ENCODE data around the gene MZT2B.
"Not testable (repeated sequence)": the region's sequence is repeated elsewhere in the genome, so short reads cannot be mapped to it uniquely, and the experiment has no call there.

MZT2B gene

DNA sequence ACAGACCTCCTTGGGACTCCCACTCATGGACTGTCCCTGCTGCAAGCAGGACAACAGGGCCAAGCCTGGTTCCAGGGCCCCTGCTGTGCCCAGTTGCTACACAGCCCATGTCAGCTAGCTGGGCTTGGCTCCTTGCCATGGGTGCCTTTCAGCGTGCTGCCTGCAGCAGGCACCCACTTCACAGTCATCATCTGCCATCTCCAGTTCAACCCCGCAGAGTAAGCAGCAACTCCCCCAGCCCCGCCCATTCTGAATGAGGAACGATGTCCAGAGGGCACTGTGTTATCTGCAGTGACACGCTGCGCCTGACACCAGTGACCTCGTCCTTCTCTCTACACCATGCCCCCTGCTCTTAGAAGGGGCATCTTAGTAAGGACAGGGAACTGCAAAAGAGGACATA is 20.5 kb downstream of the MZT2B start:
- not testable (repeated sequence) for DNase-seq (ENCODE audit: low read depth in 3 of 3, low spot score in 1 of 3)

GRCh38 chr2:130203150-130203549 is 21.1 kb downstream of the MZT2B start:
- DNase-seq (ENCODE audit: low read depth in 3 of 3, low spot score in 1 of 3), result not testable (repeated sequence)

GRCh38 chr2:130207051-130207450 is 25.0 kb downstream of the MZT2B start:
- not testable (repeated sequence) for DNase-seq (ENCODE audit: low read depth in 3 of 3, low spot score in 1 of 3)

DNA sequence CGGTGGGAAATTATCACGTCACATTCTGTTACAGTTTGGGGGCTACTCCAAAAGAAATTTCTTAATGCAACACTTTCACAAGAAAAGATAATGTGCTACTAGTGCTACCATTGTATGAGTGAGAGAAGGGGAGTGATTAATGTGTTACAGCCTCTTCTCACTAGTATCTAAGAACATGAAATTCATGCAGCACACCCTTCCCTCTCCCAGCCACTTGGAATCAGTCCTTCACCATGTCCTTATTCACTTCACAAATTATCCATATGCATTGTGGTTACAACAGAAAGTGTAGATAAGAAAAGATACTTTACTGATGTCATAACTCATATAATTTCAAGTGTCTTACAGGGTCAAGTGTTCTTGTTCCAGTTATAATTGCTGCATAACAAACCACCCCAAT is 37.1 kb downstream of the MZT2B start:
- DNase-seq (ENCODE audit: low read depth in 3 of 3, low spot score in 1 of 3), result not testable (repeated sequence)

DNA sequence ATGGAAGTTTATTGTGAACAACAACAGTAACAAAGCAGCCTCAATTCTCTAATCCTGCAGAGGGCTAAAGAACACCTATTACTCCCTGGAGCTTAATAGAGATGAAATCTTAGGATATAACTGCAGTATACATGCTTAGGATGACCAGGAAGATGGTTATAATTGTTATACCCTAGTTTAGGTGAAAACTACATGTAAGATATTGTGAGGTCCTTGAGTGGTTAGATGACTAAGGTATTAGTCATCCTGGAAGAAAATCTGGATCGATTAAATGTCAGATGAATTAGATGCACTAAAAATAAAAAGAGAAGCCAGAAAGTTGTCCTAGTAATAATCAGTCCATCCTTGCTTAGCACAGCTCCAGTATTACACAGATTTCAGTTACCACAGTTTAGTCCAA is 38.4 kb downstream of the MZT2B start:
- not testable (repeated sequence) for DNase-seq (ENCODE audit: low read depth in 3 of 3, low spot score in 1 of 3)

- DNase-seq (ENCODE audit: low read depth in 3 of 3, low spot score in 1 of 3), result not testable (repeated sequence)
These were observed 40.5 kb downstream of the MZT2B start for GRCh38 chr2:130222523-130222922.

- not testable (repeated sequence) for DNase-seq (ENCODE audit: low read depth in 3 of 3, low spot score in 1 of 3)
These were observed 45.9 kb downstream of the MZT2B start for GRCh38 chr2:130228005-130228404.

DNA sequence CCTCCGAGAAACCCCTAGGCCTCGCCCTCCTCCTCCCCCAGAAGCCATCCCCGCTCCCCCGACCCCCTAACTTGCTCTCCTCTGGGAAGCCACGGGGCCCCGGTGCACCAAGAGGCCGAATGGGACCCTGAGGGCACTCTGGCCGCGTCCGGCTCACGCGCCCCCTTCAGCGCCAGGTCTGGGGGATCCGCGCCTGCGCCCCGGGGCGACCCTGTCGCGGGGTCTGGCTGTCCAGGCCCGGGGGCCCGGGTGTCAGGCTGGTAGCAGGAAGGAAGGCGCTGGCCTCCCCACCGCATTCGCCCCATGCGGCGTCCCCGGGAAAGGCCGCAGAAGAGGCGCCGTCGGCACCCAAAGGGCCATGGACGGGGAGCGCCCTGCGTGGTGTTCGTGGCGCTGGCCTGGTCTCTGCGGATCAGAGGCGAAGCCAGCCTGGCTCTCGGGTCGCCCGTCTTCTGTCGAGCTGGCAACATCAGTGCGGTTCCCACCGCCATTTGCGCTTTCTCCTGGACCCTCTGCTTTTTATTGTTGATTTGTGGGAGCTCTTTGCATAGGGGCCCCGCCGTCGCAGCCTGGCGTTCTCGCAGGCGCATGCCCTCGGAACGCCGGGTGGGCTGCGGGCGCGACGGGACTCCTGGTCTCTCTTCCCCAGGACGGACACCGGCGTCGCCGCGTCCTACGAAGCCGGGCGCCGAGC is 46.6 kb downstream of the MZT2B start:
- not testable (repeated sequence) for DNase-seq (ENCODE audit: low read depth in 3 of 3, low spot score in 1 of 3)

DNA sequence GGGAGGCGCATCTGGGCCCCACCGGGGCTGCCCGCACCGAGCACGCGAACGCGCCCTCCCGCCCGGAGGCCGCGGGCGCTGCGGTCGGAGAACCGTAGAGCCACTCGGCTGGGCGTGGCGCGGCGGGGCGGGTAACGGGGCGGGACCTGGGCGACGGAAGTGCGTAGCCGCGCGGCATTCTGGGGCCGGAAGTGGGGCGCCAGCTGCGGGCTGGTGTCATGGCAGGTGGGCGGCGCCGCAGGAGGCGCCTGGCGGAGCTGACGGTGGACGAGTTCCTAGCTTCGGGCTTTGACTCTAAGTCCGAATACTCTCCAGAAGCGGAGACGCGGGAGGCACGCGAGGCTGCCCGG is 47.1 kb downstream of the MZT2B start:
- DNase-seq (ENCODE audit: low read depth in 3 of 3, low spot score in 1 of 3), result not testable (repeated sequence)

DNA sequence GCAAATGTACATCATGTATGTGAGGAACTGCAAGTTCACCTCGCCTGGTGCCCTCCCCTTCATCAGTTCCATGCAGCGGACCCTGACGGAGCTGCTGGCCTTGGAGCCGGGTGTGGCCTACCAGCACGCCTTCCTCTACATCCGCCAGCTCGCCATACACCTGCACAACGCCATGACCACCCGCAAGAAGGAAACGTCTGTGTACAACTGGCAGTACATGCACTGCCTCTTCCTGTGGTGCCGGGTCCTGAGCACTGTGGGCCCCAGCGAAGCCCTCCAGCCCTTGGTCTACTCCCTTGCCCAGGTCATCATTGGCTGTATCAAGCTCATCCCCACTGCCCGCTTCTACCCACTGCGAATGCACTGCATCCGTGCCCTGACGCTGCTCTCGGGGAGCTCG is 48.3 kb downstream of the MZT2B start:
- DNase-seq (ENCODE audit: low read depth in 3 of 3, low spot score in 1 of 3), result not testable (repeated sequence)

DNA sequence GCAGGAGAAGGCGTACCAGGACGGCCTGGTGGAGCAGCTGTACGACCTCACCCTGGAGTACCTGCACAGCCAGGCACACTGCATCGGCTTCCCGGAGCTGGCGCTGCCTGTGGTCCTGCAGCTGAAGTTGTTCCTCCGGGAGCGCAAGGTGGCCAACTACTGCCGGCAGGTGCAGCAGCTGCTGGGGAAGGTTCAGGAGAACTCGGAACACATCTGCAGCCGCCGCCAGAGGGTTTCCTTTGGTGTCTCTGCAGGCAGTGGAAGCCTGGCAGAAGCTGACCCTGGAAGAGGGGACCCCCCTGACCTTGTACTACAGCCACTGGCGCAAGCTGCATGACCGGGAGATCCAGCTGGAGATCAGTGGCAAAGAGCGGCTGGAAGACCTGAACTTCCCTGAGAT is 48.8 kb downstream of the MZT2B start:
- DNase-seq (ENCODE audit: low read depth in 3 of 3, low spot score in 1 of 3), result not testable (repeated sequence)

GRCh38 chr2:130231656-130232055 is 49.6 kb downstream of the MZT2B start:
- DNase-seq (ENCODE audit: low read depth in 3 of 3, low spot score in 1 of 3), result no peak

- not testable (repeated sequence) for DNase-seq (ENCODE audit: low read depth in 3 of 3, low spot score in 1 of 3)
These were observed 51.0 kb downstream of the MZT2B start for GRCh38 chr2:130233066-130233465.

GRCh38 chr2:130239581-130239980 is 57.5 kb downstream of the MZT2B start:
- not testable (repeated sequence) for DNase-seq (ENCODE audit: low read depth in 3 of 3, low spot score in 1 of 3)

All from stimulated activated CD4-positive, alpha-beta T cell treated with anti-CD3 and anti-CD28 coated beads, TNF-alpha, amount 100 ng/mL, for 1 hour (primary cell).